GM10847 (cell line): Measurements from ENCODE around the gene SRPX.

Experiments
- POLR2A ChIP-seq: IDR thresholded peaks from 2 replicates; pipeline ENCODE4 v1.6.1; 2011; ENCODE audit not compliant: insufficient read length; ENCODE audit errors: extremely low read depth

Gene SRPX

GRCh38 chrX:38220415-38221390, at the start of gene SRPX:
Gene SRPX (minus strand): TSS chrX:38220871. CDS start chrX:38220792, 79 bp downstream.
- TF ChIP-seq POLR2A = no peak

GRCh38 chrX:38268011-38268410, 47.3 kb upstream of the SRPX start:
- no peak for TF ChIP-seq POLR2A

GRCh38 chrX:38262715-38263620, 42.3 kb upstream of the SRPX start:
- TF ChIP-seq POLR2A = no peak

- no peak for TF ChIP-seq POLR2A
Observed at GRCh38 chrX:38260231-38260630, 39.6 kb upstream of the SRPX start.

GRCh38 chrX:38256019-38256418, 35.3 kb upstream of the SRPX start:
- TF ChIP-seq POLR2A = no peak

- no peak for TF ChIP-seq POLR2A
Observed at GRCh38 chrX:38249965-38250364, 29.3 kb upstream of the SRPX start.

- TF ChIP-seq POLR2A = no peak
Observed at GRCh38 chrX:38247051-38247450, 26.4 kb upstream of the SRPX start.

GRCh38 chrX:38240541-38240940, 19.9 kb upstream of the SRPX start:
- TF ChIP-seq POLR2A = no peak

GRCh38 chrX:38236901-38237615, 16.4 kb upstream of the SRPX start:
- no peak for TF ChIP-seq POLR2A

- no peak for TF ChIP-seq POLR2A
Observed at GRCh38 chrX:38233891-38234667, 13.4 kb upstream of the SRPX start.

GRCh38 chrX:38232079-38232686, 11.5 kb upstream of the SRPX start:
- TF ChIP-seq POLR2A = no peak

- TF ChIP-seq POLR2A = no peak
Observed at GRCh38 chrX:38225093-38225492, 4.4 kb upstream of the SRPX start.

GRCh38 chrX:38224160-38224559, 3.5 kb upstream of the SRPX start:
- no peak for TF ChIP-seq POLR2A

- TF ChIP-seq POLR2A = no peak
Observed at GRCh38 chrX:38221391-38221929, 789 bp upstream of the SRPX start.
